HG03159 (cell line): ENCODE data around the gene NOTUM.
"Not testable (repeated sequence)": the region's sequence is repeated elsewhere in the genome, so short reads cannot be mapped to it uniquely, and the experiment has no call there.

Source experiments
- ATAC-seq: cut with Tn5 transposase; IDR thresholded peaks from one replicate; pipeline ENCODE4 v1.9.1; 2021; ENCODE audit warnings: mild to moderate bottlenecking, moderate library complexity; ENCODE audit not compliant: unreplicated experiment

Gene NOTUM

GRCh38 chr17:81996757-81997441 is 35.9 kb upstream of the NOTUM start:
- ATAC-seq, result no peak

DNA sequence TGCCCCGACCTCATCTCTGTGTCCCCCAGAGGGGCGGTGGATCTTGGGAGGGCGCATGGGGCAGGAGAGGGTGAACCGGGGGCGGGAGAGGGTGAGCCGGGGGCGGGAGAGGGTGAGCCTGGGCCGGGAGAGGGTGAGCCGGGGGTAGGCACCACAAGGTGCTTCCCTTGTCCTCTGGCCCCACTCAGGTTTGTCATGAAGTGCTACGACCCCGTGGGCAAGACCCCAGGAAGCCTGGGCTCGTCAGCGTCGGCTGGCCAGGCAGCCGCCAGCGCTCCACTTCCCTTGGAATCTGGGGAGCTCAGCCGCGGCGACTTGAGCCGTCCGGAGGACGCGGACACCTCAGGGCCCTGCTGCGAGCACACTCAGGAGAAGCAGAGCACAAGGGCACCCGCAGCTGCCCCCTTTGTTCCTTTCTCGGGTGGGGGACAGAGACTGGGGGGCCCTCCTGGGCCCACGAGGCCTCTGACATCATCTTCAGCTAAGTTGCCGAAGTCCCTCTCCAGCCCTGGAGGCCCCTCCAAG is 35.3 kb upstream of the NOTUM start:
- no peak for ATAC-seq

DNA sequence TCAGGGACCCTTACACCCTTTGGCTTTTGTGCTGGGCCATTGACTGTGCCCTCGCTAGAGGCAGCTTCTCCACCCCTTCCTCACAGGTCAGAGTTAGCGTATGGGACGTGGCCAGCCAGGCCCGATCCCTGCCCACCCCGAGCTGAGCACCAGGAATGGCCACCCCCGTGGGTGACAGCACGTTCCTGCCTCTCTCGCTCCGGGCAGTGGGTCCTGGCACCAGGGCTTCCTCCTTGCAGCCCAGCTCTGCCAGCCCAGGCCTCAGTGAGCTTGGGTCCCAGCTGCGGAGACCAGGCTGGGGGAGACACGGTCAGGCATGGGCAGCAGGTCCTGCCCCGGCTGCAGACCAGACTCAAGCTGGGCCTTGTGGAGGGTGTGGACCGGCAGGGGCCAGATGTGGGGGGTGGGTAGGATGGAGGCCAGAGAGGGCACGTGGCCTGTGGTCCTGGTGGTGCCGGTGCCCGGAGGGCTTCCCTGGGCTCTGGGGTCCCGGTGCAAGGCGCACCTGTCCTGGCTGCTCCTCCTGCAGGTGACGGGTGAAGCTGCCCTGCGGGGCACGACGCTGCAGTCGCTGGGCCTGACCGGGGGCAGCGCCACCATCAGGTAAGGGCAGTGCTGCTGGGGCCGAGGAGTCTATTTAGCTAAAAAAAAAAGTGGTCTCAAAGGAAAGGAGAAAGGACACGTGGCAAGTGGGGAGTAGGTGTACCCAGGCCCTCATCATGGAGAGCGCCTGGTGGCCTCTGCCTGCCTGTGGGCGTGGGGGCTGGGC is 34.7 kb upstream of the NOTUM start:
- ATAC-seq, result no peak

- no peak for ATAC-seq
These were observed 33.8 kb upstream of the NOTUM start for GRCh38 chr17:81994593-81995462.

- ATAC-seq, result no peak
These were observed 33.0 kb upstream of the NOTUM start for GRCh38 chr17:81993729-81994592.

GRCh38 chr17:81992306-81993102 is 31.5 kb upstream of the NOTUM start:
- ATAC-seq, result no peak

- no peak for ATAC-seq
These were observed 30.8 kb upstream of the NOTUM start for GRCh38 chr17:81991684-81992305.

GRCh38 chr17:81990836-81991683 is 30.1 kb upstream of the NOTUM start:
- no peak for ATAC-seq

DNA sequence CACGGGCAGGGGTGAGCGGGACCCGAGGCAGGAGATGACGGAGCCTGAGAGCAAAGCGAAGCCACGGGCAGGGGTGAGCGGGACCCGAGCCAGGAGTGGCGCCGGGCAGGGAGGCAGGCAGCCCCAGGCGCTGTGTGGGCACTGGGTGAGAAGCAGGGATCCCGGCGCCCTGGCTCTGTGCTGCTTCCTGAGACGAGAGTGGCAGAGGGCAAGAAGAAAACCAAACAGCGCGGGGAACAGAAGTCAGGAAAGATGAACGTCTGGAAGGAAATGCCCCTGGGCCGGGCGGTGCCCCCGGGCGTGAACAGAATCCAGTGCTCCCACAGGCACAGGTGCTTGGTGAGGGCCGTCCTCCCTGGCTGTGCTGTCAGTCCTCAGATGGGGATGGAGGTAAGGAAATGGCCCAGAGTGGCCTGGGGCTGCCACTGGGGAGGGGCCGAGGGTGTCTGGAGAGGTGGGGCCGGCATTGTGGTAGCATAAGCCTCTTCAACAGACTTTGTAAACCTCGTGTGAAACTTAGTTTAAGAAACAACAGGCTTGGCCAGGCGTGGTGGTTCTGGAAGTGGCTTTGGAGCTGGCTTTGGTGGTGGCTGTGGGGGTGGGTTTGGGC is 26.3 kb upstream of the NOTUM start:
- ATAC-seq, result no peak

- no peak for ATAC-seq
These were observed 25.6 kb upstream of the NOTUM start for GRCh38 chr17:81986606-81987005.

- no peak for ATAC-seq
These were observed 23.9 kb upstream of the NOTUM start for GRCh38 chr17:81984773-81985410.

DNA sequence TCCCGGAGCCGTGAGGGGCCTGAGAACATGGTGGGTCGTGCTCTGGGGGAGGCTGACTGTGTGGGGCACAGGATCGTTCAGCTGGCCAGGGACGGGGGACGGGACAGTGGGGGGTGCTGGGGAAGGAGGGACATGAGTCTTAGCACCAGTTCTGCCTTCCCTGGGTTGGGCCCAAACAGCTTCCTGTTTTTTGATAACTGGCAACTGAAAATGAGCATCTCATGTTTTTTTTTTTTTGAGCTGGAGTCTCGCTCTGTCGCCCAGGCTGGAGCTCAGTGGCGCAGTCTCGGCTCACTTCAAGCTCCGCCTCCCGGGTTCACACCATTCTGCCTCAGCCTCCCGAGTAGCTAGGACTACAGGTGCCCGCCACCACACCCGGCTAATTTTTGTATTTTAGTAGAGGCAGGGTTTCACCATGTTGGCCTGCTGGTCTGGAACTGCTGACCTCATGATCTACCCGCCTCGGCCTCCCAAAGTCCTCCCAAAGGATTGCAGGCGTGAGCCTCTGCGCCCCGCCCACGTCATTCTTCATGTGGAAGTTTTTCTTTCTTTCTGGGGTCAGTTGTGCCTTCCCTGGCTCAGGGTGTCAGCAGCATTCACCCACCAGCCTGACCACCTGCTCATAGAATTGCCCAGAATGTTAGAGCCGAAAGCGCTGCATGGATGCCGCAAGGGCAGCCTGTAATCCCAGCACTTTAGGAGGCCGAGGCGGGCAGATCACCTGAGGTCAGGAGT is 22.8 kb upstream of the NOTUM start:
- no peak for ATAC-seq

DNA sequence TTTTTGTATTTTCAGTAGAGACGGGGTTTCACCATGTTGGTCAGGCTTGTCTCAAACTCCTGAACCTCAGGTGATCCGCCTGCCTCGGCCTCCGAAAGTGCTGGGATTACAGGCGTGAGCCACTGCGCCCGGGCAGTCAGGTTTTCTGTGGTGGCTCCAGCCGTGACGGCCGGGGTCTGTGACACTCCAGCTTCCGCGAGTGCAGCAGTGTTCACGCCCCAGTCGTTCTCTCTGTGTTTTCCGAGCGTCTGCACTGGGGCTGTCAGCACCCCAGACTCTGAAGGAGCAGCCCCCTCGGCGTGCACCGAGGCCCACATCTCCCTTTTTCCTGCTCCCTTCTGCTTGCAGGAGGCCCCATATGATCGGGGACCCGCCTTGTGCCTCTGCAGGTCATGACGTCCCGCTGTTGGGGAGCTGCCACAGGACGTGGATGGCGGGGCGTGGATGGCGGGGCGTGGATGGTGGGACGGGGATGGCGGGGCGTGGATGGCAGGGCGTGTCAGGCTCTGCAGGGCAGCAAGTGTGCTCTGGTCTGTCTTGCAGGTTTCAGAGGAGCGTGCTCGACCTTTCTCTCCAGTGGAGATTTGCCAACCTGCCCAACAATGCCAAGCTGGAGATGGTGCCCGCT is 22.1 kb upstream of the NOTUM start:
- ATAC-seq, result no peak

DNA sequence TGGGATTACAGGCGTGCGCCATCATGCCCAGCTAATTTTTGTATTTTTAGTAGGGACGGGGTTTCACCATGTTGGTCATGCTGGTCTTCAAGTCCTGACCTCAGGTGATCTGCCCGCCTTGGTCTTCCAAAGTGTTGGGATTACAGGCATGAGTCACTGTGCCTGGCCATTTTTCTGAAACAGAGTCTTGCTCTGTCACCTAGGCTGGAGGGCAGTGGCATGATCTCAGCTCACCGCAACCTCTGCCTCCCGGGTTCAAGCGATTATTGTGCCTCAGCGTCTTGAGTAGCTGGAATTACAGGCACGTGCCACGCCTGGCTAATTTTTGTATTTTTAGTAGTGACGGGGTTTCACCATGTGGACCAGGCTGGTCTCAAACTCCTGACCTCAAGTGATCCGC is 20.5 kb upstream of the NOTUM start:
- ATAC-seq, result not testable (repeated sequence)

DNA sequence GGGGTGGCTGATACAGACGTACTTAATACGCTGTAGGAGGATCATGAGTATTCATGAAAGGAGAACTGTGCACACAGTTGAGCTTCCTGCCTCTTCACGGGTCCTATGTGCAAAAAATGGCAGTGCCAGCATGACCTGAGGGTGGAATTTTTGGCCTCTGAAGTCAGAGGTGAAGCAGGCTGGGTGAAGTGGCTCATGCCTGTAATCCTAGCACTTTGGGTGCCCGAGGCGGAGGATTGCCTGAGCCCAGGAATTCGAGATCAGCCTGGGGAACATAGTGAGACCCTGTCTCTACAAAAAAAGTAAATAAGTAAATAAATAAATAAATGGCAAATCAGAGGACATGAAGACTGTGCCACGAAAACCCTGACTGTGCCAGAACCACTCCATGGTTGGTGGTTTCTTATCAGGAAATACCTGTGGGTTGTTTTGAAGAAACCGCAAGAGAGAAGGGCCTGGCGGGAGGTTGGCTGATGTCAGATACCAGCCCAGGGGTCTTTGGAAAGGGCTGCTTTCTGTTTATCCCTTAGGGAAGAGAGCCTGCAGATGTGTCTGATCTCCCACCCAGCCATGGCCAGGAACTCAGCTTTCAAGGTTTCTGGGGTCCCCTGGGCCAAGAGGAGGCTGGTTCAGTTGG is 19.8 kb upstream of the NOTUM start:
- ATAC-seq, result no peak

GRCh38 chr17:81980122-81980521 is 19.1 kb upstream of the NOTUM start:
- no peak for ATAC-seq
